ENCODE results near the gene LRRK2. TPM values are rescaled to one million over a fixed set of nuclear protein-coding genes. Genes with fewer than 3 reads are reported as not detected.

Gene LRRK2
- polyA plus RNA-seq: under 1 TPM; 0.09 to 0.18 (median 0.17) TPM

DNA sequence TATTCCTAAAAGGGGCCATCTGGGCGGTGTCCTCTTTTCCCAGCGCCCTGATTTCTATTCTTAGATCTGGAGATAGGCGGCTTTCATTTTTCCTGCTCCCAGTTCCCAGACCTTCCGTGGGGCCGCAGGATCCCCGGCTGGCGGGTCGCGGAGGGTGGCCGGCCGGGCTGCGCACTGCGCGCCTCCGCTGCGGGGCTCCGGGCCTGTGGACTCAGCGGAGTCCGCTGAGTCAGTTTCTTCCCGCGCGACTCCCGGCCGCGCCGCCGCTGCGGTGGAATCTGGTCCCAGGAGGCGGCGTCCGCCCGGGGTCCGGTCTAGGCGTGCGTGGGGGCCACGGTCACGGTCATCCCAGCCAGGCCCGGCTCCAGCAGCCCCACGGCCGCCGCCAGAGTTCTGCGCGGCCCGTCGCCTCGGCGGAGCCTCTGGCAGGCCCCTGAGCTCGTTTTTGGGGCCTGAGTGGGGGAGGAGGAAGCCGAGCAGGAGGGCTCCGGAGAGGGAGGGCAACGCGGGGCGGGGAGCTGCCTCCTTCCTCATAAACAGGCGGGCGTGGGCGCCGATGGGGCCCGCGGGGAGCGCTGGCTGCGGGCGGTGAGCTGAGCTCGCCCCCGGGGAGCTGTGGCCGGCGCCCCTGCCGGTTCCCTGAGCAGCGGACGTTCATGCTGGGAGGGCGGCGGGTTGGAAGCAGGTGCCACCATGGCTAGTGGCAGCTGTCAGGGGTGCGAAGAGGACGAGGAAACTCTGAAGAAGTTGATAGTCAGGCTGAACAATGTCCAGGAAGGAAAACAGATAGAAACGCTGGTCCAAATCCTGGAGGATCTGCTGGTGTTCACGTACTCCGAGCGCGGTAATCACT lies at the start of gene LRRK2:
Gene LRRK2, plus strand, starts transcription at position 559 of the 853 bp plus-strand sequence. Its CDS starts 135 bp downstream, at position 694.
- Mint-ChIP-seq H3K4me1 (peaks cover 8 to 17% of the 10 kb centered on the region in 2 donors), H3K36me3 (peaks cover 0 to 4% (median 0%) of the 10 kb centered on the region in 3 donors), H3K27ac (no peak within 1 kb of the TSS), H3K9me3 (peaks cover 0 to 10% (median 3%) of the 10 kb centered on the region in 6 donors), H3K27me3 (ENCODE audit: low read depth in 3 of 3) (peaks cover 0 to 13% (median 3%) of the 10 kb centered on the region in 3 donors), H3K4me3 (peak within 1 kb of the TSS; percentile 68 to 79 (median 69))
- peak; percentile 16 to 41 (median 39) for DNase-seq

DNA sequence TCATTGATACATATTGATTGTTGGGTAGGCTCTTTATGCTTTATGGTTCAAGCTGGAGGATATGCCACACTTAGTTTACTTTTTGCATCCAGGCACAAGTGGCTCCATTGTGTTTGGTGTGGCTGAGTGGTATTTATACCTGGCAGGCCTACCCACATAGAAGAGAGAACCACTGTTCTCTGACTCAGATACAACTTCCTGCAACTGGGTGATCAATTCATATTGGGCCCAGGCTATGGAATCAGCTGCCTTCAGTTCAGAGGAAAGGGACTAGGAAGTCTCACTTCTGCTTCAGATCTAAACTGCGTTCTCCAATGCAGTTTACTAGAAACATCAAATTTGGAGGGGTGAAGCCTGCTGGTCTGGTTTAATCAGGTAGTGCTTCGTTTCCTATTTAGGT lies 49.8 kb upstream of the LRRK2 start:
- no peak overlapping the region for H3K27ac Mint-ChIP-seq
- no peaks in the 10 kb centered on the region for H3K9me3 Mint-ChIP-seq
- no peaks in the 10 kb centered on the region for H3K4me1 Mint-ChIP-seq
- H3K36me3 Mint-ChIP-seq: no peaks in the 10 kb centered on the region
- H3K27me3 Mint-ChIP-seq (ENCODE audit: low read depth in 3 of 3): peaks cover 0 to 2% (median 0%) of the 10 kb centered on the region in 3 donors
- no peak overlapping the region for H3K4me3 Mint-ChIP-seq
- DNase-seq: no peak

DNA sequence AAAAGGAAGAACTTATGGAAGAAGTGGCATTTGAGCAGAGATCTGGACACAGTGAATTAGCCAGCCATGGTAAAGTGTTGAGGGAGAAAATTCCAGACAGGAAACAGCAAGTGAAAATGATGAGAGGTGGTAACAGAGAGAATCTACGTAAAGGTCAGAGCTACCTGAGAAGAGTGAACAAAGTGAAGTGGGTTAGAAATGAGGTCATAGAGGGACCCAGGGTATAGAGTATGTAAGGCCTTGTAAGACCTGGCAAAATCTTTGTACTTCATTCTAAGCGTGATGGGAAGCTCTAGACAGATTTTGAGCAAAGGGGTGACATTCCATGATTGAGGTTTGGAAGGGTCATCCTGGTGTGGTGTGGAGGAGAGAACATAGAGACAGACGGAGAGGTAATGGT lies 49.3 kb upstream of the LRRK2 start:
- Mint-ChIP-seq H3K27ac (no peak overlapping the region), H3K4me3 (no peak overlapping the region), H3K9me3 (peaks cover 0 to 2% (median 0%) of the 10 kb centered on the region in 6 donors), H3K27me3 (ENCODE audit: low read depth in 3 of 3) (peaks cover 0 to 2% (median 0%) of the 10 kb centered on the region in 3 donors), H3K4me1 (no peaks in the 10 kb centered on the region), H3K36me3 (no peaks in the 10 kb centered on the region)
- no peak for DNase-seq

DNA sequence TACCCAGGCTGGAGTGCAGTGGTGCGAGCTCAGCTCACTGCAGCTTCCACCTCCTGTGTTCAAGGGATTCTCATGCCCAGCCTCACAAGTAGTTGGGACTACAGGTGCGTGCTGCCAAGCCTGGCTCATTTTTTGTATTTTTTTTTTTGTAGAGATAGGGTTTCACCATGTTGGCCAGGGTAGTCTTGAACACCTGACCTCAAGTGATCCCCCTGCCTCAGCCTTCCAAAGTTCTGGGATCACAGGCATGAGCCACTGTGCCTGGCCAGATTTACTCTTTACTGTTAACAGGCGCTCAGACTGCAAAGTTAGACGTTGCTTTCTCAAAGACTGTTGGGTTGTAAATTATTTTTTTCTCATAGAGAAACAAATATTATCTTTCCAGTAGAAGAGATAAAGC lies 46.1 kb upstream of the LRRK2 start:
- no peak for DNase-seq
- H3K36me3 Mint-ChIP-seq: no peaks in the 10 kb centered on the region
- H3K27ac Mint-ChIP-seq: no peak overlapping the region
- no peak overlapping the region for H3K4me3 Mint-ChIP-seq
- H3K27me3 Mint-ChIP-seq (ENCODE audit: low read depth in 3 of 3): peaks cover 0 to 2% (median 0%) of the 10 kb centered on the region in 3 donors
- H3K9me3 Mint-ChIP-seq: peaks cover 0 to 3% (median 0%) of the 10 kb centered on the region in 6 donors
- peaks cover 3 to 5% of the 10 kb centered on the region in 2 donors for H3K4me1 Mint-ChIP-seq

DNA sequence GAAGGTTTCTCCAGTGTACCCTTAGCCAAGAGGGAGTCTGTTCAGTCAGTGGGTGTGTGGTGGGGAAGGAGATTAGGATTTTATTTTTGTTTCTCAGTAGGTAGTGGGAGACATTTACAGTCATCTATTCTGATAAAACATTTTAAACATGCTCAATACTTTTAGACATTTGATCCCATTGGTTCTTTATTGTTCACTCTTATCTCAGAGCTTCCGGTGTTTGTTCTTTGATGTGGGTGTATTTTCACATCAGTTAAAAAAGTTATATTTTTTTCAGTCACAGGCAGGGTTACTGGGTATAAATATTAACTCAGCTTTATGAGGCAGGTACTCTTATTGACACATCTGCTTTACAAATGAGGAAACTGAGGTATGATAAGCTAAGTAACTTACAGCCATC lies 43.3 kb upstream of the LRRK2 start:
- H3K27ac Mint-ChIP-seq: no peak overlapping the region
- H3K36me3 Mint-ChIP-seq: no peaks in the 10 kb centered on the region
- peaks cover 3 to 5% of the 10 kb centered on the region in 2 donors for H3K4me1 Mint-ChIP-seq
- peaks cover 0 to 3% (median 0%) of the 10 kb centered on the region in 6 donors for H3K9me3 Mint-ChIP-seq
- H3K4me3 Mint-ChIP-seq: no peak overlapping the region
- DNase-seq: no peak
- peaks cover 0 to 4% (median 0%) of the 10 kb centered on the region in 3 donors for H3K27me3 Mint-ChIP-seq (ENCODE audit: low read depth in 3 of 3)

DNA sequence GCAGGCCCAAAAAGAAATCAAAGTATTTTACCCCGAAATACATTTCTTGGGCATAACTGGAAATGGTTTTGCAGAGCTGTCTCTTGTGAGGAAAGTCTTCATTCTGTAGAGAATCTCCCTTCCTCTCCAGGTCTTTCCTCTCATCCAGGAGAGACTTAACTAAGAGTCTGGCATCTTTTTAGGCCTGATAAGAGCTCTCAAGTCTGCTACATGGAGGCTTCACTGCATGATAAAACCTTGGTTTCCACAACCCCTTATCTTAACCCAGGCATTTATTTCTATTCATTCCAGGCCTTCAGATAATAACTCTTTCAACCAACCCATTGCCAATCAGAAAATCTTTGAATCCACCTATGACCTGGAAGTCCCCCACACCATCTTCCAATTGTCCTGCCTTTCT lies 41.1 kb upstream of the LRRK2 start:
- H3K4me1 Mint-ChIP-seq: peaks cover 3 to 5% of the 10 kb centered on the region in 2 donors
- no peaks in the 10 kb centered on the region for H3K36me3 Mint-ChIP-seq
- no peak for DNase-seq
- H3K27me3 Mint-ChIP-seq (ENCODE audit: low read depth in 3 of 3): peaks cover 0 to 4% (median 0%) of the 10 kb centered on the region in 3 donors
- no peak overlapping the region for H3K4me3 Mint-ChIP-seq
- peaks cover 0 to 6% (median 4%) of the 10 kb centered on the region in 6 donors for H3K9me3 Mint-ChIP-seq
- H3K27ac Mint-ChIP-seq: no peak overlapping the region

DNA sequence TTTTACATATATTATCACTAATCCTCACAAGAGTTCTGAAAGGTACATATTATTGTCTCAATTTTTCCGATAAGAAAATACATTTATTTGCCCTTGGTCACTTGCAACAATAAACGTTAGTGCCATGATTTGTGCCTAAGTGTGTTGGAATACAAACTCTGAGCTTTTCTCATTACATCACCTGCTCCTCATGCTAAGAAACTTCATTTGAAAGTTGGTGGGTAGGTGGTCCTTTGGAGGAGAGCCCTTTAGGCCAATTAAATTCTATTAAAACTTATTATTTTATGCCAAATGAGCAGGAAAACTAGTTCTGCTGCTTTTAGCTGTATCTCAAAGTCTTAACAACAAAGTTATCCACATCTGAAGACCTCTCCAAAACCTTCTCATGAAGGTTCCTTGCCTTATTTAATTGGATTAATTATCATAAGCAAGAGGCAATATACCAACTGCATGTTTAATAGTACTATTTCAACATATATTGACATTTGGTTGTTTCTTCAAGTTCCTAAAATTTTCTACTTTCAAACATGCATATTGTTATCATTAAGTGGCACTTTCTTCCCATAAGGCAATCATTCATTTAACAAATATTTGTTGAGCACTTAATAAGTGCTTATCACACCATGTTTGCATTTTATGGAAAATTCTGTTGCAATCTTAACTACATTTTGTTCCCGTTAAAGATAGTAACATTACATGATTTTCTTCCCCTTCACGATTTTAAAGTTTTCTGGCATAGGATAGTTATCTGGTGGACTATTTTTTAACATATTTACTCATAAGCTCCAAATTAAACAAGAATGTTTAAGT lies 40.1 kb upstream of the LRRK2 start:
- Mint-ChIP-seq H3K9me3 (peaks cover 0 to 6% (median 5%) of the 10 kb centered on the region in 6 donors), H3K36me3 (no peaks in the 10 kb centered on the region), H3K27me3 (ENCODE audit: low read depth in 3 of 3) (peaks cover 0 to 4% (median 0%) of the 10 kb centered on the region in 3 donors), H3K4me3 (no peak overlapping the region), H3K27ac (no peak overlapping the region), H3K4me1 (peaks cover 3 to 5% of the 10 kb centered on the region in 2 donors)
- DNase-seq: no peak

DNA sequence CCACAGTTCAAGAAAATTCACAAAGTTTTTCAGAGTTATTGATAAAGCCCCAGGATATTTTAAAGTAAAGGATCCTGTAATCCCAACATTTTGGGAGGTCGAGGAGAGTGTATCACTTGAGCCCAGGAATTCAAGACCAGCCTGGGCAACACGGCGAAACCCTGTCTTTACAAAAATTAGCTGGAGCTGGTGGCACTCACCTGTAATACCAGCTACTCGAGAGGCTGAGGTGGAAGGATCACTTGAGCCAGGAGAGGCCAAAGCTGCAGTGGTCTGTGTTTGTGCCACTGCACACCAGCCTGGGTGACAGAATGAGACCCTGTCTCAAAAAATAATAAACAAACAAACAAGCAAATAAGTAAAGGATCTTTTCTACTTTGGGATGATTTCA lies 39.5 kb upstream of the LRRK2 start:
- no peak for DNase-seq
- Mint-ChIP-seq H3K9me3 (peaks cover 0 to 9% (median 5%) of the 10 kb centered on the region in 6 donors), H3K27me3 (ENCODE audit: low read depth in 3 of 3) (peaks cover 0 to 4% (median 0%) of the 10 kb centered on the region in 3 donors), H3K4me1 (peaks cover 3 to 5% of the 10 kb centered on the region in 2 donors), H3K36me3 (no peaks in the 10 kb centered on the region), H3K27ac (no peak overlapping the region), H3K4me3 (no peak overlapping the region)

DNA sequence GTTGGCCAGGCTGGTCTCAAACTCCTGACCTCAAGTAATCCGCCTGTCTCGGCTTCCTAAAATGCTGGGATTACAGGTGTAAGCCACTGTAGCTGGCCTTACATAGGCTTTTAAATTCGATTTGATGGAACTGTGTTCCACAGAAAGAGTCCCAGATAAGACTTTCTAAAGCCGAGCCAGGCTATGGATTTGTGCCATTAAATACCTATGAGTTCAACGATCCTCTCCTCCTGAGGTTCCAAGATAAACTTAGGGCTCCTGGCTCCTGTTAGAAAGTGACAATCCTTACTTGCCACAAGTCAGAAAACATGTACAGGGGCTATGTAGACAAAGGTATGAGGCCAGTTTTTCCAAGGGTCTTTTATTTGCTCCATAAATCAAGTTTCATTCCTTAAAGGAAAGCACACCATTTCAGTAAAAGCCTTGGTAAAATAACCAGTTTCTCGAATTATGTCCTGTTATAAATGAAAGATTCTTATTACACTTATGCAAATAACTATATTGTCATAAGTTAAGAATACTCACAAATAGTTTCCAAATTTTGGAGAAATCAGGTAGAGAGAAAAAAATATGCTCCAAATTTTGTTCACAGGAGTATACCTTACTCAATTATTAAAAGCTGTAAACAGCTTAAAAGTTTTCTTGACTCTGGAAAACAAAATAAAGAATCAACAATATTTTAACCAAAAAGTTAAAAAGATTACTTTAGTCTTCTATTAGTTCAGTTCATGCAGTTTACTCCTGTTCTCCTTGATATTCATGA lies 36.1 kb upstream of the LRRK2 start:
- Mint-ChIP-seq H3K4me1 (peaks cover 0 to 13% of the 10 kb centered on the region in 2 donors), H3K4me3 (no peak overlapping the region), H3K9me3 (peaks cover 0 to 10% (median 4%) of the 10 kb centered on the region in 6 donors), H3K36me3 (no peaks in the 10 kb centered on the region), H3K27ac (no peak overlapping the region), H3K27me3 (ENCODE audit: low read depth in 3 of 3) (peaks cover 0 to 6% (median 0%) of the 10 kb centered on the region in 3 donors)
- DNase-seq: no peak

DNA sequence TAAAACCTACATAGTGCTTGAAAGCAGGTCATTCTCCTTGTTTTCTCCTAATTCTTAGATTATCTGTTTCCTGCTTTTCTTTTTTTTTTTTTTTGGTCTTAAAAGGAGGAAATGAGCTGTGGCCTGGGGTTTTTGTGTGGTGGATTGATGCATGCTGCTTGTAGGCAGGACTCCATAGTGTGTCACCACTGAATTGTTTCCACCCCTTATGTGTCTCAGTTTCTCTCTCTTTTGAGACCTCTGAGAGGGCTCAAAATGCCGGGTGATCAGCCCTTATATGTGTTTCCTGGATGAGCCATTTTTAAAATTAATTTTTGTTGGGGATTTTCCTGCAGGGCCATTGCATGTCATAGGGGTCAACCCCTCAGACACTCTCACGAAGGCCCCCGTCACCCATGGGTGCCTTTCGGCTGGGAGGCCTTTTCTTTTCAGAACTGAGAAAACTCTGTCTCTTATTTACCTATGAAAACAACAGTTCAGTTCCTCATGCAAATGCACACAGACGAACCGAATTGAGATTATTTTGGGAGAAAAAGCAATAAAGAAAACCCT lies 32.0 kb upstream of the LRRK2 start:
- H3K27ac Mint-ChIP-seq: no peak overlapping the region
- H3K9me3 Mint-ChIP-seq: peaks cover 0 to 8% (median 2%) of the 10 kb centered on the region in 6 donors
- DNase-seq: no peak
- no peaks in the 10 kb centered on the region for H3K36me3 Mint-ChIP-seq
- peak overlapping the region in 1 of 5 donors; percentile 25 for H3K4me3 Mint-ChIP-seq
- peaks cover 0 to 13% of the 10 kb centered on the region in 2 donors for H3K4me1 Mint-ChIP-seq
- peaks cover 0 to 2% (median 0%) of the 10 kb centered on the region in 3 donors for H3K27me3 Mint-ChIP-seq (ENCODE audit: low read depth in 3 of 3)

DNA sequence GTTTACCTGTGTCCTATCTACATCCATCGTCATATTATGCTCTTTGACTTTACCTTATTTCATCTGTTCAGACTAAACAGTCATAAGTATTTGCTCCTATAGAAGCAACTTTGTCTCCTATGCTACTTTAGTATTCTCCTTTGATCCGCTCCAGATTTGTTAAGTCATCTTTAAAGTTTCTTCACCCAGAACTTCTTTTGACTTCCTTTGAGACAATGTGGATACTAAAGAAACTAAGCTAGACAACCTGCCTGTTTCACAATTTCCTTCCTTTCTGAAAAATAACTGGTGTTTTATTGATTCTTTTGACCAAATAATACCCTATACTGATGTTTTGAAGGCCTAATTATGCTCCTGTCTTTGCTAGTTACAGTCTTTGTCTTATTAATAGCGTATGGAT lies 30.0 kb upstream of the LRRK2 start:
- H3K4me1 Mint-ChIP-seq: peaks cover 0 to 13% of the 10 kb centered on the region in 2 donors
- no peak for DNase-seq
- H3K36me3 Mint-ChIP-seq: no peaks in the 10 kb centered on the region
- H3K27me3 Mint-ChIP-seq (ENCODE audit: low read depth in 3 of 3): peaks cover 0 to 2% (median 0%) of the 10 kb centered on the region in 3 donors
- H3K4me3 Mint-ChIP-seq: no peak overlapping the region
- H3K27ac Mint-ChIP-seq: no peak overlapping the region
- peaks cover 0 to 5% (median 0%) of the 10 kb centered on the region in 6 donors for H3K9me3 Mint-ChIP-seq

DNA sequence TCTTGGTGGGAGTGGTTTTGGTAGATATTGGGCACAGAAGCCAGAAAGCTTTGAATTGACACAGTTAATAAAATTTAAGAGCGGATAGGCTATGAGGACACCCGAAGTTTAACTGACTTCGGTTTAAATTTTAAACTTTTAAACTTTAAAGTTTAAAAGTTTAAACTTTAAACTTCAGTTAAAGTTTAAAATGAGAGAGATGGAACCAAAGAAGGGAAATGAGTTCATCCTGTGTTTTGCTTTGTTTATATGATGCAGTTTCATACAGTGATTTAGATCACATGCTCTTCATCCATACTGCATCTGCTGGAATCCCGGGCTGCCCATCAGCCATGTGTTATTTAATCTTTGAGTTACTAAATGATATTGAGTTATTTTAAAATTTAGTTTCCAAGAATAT lies 27.2 kb upstream of the LRRK2 start:
- peaks cover 2 to 18% of the 10 kb centered on the region in 2 donors for H3K4me1 Mint-ChIP-seq
- no peak overlapping the region for H3K27ac Mint-ChIP-seq
- H3K27me3 Mint-ChIP-seq (ENCODE audit: low read depth in 3 of 3): peaks cover 0 to 2% (median 0%) of the 10 kb centered on the region in 3 donors
- DNase-seq: no peak
- H3K36me3 Mint-ChIP-seq: no peaks in the 10 kb centered on the region
- peaks cover 0 to 2% (median 0%) of the 10 kb centered on the region in 6 donors for H3K9me3 Mint-ChIP-seq
- no peak overlapping the region for H3K4me3 Mint-ChIP-seq

DNA sequence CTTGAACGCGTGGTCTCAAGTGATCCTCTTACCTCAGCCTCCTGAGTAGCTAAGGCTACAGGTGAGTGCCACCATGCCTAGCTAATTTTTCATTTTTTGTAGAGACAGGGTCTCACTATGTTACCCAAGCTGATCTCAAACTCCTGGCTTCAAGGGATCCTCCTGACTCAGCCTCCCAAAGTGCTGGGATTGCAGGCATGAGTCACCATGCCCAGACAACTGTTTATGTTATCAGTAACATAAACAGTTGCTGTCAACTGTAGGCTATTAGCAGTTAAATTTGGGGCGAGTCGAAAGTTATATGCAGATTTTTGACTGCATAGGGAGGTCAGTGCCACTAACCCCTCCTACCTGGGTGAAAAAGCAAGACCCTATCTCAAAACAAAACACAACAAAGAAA lies 26.2 kb upstream of the LRRK2 start:
- Mint-ChIP-seq H3K4me3 (no peak overlapping the region), H3K4me1 (peaks cover 2 to 17% of the 10 kb centered on the region in 2 donors), H3K27ac (no peak overlapping the region), H3K27me3 (ENCODE audit: low read depth in 3 of 3) (peaks cover 0 to 2% (median 0%) of the 10 kb centered on the region in 3 donors), H3K9me3 (peaks cover 0 to 2% (median 0%) of the 10 kb centered on the region in 6 donors), H3K36me3 (no peaks in the 10 kb centered on the region)
- DNase-seq: no peak
